Body of pancreas (tissue), 4 donors: ENCODE results near the gene EXOSC3.

Experiments used
- CTCF ChIP-seq, 7 experiments: fragments of 450-650 bp in 4 of 7; fragments of 200-600 bp in 3 of 7; sonication (generic) in 3 of 7; IDR thresholded peaks; one replicate each; pipeline ENCODE4 v1.5.1; 2016 to 2019; ENCODE audit warnings: antibody characterized with exemption in 7 of 7
- POLR2A ChIP-seq, 3 donors: fragments of 450-650 bp; IDR thresholded peaks; one replicate each; pipeline ENCODE4 v1.6.1; 2016; ENCODE audit warnings: antibody characterized with exemption in 3 of 3, mild to moderate bottlenecking in 2 of 3

DNA sequence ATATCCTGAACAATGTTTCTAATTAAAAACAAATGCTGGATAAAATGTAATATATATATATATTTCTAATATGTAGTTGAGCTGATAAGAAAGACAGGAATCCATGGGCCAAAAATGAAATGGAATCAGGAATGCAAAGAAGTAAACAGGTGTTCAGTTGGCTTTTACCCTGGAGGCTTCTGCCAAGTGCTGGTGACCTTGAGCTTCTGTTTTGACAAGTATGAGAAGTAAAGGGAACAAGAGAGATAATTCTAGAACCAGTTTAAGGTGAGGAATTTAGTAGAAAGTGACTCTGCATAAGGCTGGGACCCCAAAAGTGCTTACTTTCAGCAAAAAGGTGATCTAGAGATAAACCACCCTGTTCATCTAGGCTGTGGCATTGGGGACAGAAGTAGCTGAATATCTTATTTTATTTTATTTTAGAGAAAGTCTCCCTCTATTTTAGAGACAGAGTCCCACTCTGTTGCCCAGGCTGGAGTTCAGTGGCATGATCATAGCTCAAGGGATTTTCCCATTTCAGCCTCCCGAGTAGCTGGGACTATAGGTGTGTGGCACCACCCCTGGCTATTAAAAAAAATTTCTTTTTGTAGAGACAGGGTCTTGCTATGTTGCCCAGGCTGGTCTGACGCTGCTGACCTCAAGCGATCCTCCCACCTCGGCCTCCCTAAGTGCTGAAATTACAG is 42.8 kb upstream of the EXOSC3 start:
- TF ChIP-seq CTCF (IDR thresholded peaks at IDR 0.05) (no peak), POLR2A (IDR thresholded peaks at IDR 0.05) (no peak)
